Measurements from ENCODE around the gene ADGRV1.
A peak's percentile ranks its signal among the peaks of the same experiment; 100 is the strongest.

GRCh38 chr5:91074615-91075014 is 516.0 kb downstream of the ADGRV1 start:
- TF ChIP-seq CTCF (IDR thresholded peaks at IDR 0.05; ENCODE audit: insufficient read depth, low read depth, low read length) (peak; percentile 17), EZH2 (IDR thresholded peaks at IDR 0.05; ENCODE audit: insufficient read depth, low read length) (no peak)
